HG03045 (cell line): ENCODE results near the gene YOD1.

ENCODE experiments used
- ATAC-seq: cut with Tn5 transposase; IDR thresholded peaks from one replicate; pipeline ENCODE4 v1.9.1; 2021; ENCODE audit warnings: mild to moderate bottlenecking, moderate library complexity; ENCODE audit not compliant: unreplicated experiment

YOD1 gene

DNA sequence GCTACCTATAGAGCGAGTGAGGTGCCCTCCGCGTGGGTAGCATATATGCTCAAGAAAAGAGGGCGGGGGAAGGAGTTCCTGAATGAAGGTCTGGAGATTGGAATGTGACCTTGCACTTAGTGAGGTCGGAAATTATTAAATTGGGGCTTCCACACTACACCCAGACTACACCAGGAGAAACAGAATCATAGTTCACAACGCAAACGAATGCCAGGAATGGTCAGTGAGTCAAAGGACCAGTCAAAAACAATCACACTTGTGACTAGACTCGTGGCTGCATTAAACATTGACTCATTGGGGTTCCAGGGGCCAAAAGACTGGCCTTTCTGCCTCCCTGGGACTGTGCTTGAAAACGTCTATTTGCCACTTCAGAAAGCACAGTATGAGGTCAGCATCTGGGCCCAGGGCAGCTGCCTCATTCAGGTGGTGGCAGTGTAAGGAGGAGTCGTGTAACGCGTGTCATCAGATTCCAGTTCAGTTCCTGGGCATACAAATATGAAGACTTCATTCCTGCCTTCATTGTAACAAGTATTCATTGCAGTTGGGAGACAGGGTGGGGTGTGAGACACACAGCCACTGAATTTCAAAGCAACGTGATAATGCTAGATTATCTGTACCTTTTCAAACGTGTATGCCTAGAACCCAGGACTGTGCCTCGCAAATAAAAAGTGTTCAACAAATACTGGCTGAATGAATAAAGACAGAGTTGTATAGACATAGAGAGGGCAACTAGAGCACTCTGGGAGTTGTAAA lies at the start of gene YOD1:
Gene YOD1 (minus strand): TSS at position 18 of the 753 bp plus-strand sequence. CDS start 178 bp downstream, outside the sequence.
- ATAC-seq: no peak

DNA sequence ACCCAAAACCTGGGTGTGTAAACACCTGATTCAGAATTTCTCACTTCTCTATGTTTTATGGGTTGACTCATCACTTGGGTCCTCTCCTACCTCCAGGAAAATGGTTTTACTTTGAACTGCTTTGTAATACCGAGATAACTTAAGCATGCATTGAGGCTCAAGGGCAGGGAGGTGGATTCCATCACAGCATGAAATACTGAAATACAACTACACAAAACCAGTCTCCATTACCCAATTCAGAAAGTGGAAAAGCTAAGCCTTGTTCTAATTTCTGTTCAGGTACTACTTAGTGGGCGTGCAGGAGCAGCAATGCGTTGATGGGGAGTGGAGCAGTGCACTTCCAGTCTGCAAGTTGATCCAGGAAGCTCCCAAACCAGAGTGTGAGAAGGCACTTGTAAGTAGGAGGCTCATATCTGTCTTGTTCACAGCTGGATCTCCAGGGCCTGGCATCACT lies 46.9 kb upstream of the YOD1 start:
- ATAC-seq: peak; percentile 96

GRCh38 chr1:207093944-207094343 lies 42.9 kb upstream of the YOD1 start:
- no peak for ATAC-seq

DNA sequence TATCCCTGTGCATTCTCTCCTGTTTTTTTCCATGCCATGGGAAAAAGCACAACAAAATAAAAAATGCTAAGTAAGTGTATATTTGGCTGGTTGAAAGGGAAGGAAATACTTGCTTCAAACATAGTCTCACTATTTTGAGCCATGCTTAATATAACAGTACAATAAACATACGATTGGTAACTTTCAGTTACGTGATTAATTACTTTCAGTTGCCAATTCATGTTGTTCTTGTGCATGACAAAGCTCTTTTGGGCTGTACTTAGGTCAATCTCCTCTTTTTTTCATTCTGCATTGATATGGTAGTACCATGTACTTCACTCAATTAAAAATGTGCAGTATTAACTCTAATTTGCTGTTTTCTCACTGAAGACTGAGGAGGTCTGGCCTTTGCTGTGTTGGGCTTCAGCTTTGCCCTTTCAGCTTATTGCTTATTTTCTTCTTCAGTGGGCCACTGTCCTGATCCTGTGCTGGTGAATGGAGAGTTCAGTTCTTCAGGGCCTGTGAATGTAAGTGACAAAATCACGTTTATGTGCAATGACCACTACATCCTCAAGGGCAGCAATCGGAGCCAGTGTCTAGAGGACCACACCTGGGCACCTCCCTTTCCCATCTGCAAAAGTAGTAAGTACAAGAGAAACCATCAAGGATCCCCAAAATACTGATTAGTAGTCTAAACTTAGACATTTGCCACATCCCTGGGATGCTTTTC lies 40.3 kb upstream of the YOD1 start:
- ATAC-seq: no peak

- no peak for ATAC-seq
Observed at GRCh38 chr1:207089627-207090355, 38.8 kb upstream of the YOD1 start.

DNA sequence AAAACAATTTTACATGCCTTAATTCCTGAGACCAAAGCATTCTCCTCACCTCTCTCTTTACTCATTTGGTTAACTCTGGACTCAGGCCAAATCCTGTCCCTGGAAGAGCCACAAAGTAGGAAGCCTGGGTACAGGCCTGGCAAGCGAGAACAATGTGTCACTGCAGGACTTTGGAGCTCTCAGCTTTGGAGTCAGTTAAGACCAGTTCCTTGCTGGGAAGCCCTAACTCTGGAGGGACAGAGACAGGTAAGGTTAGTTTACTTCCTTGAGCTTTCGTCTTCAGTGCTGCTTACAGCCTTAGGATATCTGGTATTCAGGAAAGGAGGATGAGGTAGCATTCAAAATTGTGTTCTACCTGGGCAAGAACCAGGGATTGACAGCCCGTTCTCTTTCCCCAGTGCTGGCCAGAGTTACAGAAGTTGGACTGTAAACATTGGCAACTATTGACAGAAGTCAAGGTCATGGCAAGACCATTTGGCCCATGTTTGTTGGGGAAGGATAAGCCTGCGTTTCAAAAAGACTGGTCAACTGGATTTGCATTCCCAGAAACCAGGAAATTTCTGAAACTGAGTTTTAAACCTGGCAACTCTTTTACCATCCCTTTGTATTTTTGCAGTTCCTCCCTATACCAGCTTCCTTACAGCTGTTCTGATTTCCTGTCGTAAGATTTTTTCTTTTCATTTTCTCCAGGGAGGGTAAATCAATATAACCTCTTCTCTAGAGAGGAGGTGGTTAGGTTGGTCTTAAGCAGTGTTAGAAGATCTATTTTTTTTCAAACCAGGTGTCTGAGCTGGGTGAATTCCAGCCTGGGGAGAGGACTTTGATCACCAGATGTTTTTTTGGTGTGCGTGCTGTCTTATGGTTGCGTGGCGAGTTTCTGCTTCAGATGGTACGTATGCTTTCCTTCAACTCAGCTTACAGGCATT lies 38.0 kb upstream of the YOD1 start, which contains the start of gene C4BPB:
Gene C4BPB (plus strand): TSS at position 160 of the 926 bp plus-strand sequence. CDS start 672 bp downstream, at position 832.
- no peak for ATAC-seq

GRCh38 chr1:207088161-207088560 lies 37.2 kb upstream of the YOD1 start:
- no peak for ATAC-seq

- ATAC-seq: no peak
Observed at GRCh38 chr1:207085887-207086286, 34.9 kb upstream of the YOD1 start.

GRCh38 chr1:207084701-207085180 lies 33.7 kb upstream of the YOD1 start:
- ATAC-seq: no peak

- no peak for ATAC-seq
Observed at GRCh38 chr1:207084232-207084631, 33.2 kb upstream of the YOD1 start.

GRCh38 chr1:207081806-207082205 lies 30.8 kb upstream of the YOD1 start:
- no peak for ATAC-seq

GRCh38 chr1:207081088-207081487 lies 30.1 kb upstream of the YOD1 start:
- ATAC-seq: no peak

DNA sequence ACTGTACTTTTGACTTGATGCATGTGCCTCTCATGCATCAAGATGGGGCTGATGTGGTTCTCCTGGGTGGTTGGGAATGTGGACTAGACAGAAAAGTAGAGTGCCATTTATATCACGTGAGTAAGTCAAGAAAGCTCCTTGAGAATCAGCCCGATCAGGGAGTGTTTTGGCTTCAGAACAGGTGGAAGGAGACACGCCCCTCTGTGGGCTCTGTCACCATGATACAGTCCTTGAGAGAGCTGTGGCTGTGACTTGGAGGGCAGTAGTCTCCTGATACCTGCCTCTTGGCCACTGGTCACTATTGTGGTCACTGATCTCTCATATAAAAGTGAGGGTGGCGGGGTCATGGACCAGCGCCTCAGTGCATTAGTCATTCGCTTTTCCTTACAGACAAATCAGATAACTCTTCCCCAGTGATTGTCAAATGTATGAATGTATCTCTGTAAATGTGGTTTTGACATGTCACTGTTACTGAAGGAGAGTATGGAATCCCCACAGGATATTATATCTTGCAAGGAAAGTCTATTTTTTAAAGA lies 28.8 kb upstream of the YOD1 start:
- ATAC-seq: no peak

DNA sequence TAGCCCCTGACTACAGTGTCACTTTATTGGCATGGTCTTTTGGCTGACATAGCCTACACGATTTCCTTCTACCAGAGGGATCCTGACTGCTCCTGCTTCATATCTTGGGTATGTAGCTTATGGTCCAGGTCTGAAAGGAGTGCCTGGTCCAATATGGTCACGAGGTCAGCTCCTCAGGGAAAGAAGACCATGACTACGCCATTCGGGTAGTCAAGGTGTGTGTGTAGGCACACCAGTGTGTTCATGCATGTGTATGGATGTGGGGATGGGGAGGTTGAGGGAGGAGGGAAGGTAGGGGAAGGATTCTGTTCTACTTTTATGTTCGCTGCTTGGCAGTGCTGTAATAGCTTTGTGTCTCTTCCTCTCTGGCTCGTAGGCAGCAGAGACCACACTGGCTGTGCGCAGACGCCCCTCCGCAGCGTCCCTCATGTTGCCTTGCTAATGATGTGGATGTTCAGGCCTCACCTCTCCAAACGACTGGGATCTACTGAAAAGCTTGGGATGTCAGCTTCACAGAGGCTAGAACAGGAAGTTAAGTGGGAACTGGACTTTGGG lies 27.6 kb upstream of the YOD1 start:
- ATAC-seq: no peak

DNA sequence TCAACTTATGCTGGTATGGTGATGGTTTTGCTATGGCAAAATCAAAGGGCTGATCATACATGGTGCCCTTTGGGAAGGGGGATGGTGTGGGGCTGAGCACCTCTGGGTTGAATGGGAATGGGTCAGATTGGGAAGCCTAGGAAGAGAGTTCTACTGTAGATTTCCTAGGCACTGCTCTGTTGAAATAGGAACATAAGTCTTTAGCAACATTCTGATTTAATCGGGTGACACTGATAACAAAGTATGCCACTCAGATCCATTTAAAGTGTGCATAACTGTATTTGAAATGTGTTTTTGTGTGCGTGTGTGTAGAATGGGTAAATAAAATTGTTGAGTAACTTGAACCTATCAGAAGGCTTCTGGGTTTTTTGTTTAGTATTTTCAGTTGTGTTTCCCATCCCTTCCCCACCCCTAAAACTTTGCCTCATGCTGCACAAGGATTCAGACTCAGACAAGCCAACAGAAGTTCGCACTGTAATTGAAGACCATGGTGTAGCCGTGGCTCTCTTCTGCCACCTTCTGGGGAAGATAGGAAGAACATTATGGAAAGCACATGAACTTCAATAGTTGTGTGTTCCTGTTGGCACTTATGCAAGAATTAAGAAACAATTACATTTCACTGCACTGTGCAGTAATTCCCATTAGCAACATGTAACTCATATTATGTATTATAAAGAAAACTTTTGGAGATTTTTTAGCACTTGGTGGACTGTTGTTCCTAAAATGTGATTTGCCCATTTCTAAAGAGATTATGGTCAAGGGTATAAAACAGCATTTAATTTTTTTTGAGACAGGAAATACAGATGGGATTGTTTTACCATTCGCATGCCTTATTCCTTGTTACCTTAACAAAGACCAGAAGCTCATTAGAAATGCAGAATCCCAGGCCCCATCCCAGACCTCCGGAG lies 26.7 kb upstream of the YOD1 start:
- ATAC-seq: no peak

GRCh38 chr1:207077012-207077411 lies 26.0 kb upstream of the YOD1 start:
- ATAC-seq: no peak

DNA sequence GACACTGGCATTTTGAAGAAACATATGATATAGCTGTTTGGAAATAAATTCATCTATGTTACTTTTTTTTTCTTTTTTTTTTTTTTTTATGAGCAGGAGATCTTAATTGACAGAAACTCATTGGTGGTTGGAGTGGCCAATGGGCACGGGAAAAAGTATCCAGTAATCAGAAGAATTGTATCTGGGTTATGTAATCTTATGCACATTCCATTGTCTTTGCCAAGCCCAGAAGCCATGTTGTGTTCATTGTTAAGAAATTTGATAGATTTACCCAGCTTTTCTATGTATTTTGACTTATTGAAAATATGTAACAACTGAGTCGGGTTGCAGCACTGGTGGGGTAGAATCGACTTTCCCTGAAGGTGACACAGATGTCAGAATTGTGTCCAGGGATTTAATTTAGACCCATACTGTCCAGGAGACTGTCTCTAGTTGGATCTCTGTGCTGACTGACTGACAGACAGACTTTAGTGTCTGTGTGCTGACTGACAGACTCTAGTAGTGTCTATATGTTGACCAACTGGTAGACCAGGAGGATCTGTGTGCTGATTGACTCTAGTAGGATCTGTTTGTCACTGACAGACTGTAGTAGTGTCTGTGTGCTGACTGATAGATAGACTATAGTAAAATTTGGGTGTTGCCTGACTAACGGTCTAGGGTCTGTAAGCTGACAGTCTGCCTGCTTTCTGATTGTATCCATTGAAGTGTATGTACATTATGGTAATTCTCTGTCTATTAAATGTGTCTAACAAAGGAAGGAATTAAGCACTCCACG lies 25.4 kb upstream of the YOD1 start:
- no peak for ATAC-seq
